ENCODE measurements around the gene PRAC1. TPM values are rescaled to one million over a fixed set of nuclear protein-coding genes. Genes with fewer than 3 reads are reported as not detected.
A peak's percentile ranks its signal among the peaks of the same experiment; 100 is the strongest.

The PRAC1 gene
- total and polyA plus RNA-seq, 10 of the 15 experiments (the other 5 are each of a cell fraction or from before 2014, with no cell fraction given): not detected

GRCh38 chr17:48732688-48733629 lies 10.6 kb upstream of the PRAC1 start:
- no peaks in the 10 kb centered on the region for H4K20me1 ChIP-seq (ENCODE audit: control insufficient read depth, insufficient read depth)
- no peaks in the 10 kb centered on the region for H3K4me1 ChIP-seq (ENCODE audit: control insufficient read depth, insufficient read depth, low read length)
- peaks cover 16 to 34% of the 10 kb centered on the region in 2 experiments for H3K27me3 ChIP-seq (replicated peaks in 1 of 2; ENCODE audit: control insufficient read depth in 2 of 2, insufficient read depth in 2 of 2, low read length in 1 of 2)
- H3K27ac ChIP-seq (ENCODE audit: control insufficient read depth, insufficient read depth): no peak overlapping the region
- no peak overlapping the region for H3K4me2 ChIP-seq (ENCODE audit: control insufficient read depth, insufficient read depth)
- 22% methylated on average over 49 of the region's 50 CpGs for WGBS (ENCODE audit: insufficient coverage, insufficient replicate concordance, low lambda C conversion rate, missing lambda C conversion rate)
- no peak overlapping the region for H3K4me3 ChIP-seq
- SMC1A ChIA-PET (ENCODE audit: uncharacterized antibody, unreplicated experiment): no interaction called here
- peak; percentile 77 for TF ChIP-seq SUZ12 (IDR thresholded peaks at IDR 0.05; ENCODE audit: unreplicated experiment)
- no peak for TF ChIP-seq POLR2AphosphoS2 (IDR thresholded peaks at IDR 0.05; ENCODE audit: low read depth, low read length)
- no peak overlapping the region for H3K9ac ChIP-seq (ENCODE audit: control insufficient read depth, insufficient read depth, low read length)
- BruUV-seq (replicated peaks): no TSS peak
- CTCF ChIA-PET: interaction anchor here (0.9 to 2.1 kb wide), 5 partner anchors 25 to 407 kb away, joined by 3 to 10 read pairs (median 4); no protein-coding TSS in a partner anchor
- FAIRE-seq (no peak), ATAC-seq (no peak), DNase-seq (ENCODE audit: low read depth, low spot score) (no peak)
- POLR2A ChIA-PET: no interaction called here
- no peaks in the 10 kb centered on the region for H3K9me3 ChIP-seq (replicated peaks; ENCODE audit: control insufficient read depth, insufficient read depth, low read length)
- no peak overlapping the region for H2AFZ ChIP-seq (ENCODE audit: control insufficient read depth, low read depth, low read length)
- H3K79me2 ChIP-seq (ENCODE audit: control insufficient read depth, insufficient read depth, low read length): no peaks in the 10 kb centered on the region
- in situ Hi-C loops (cut with MboI) (no loop called here), intact Hi-C loops (cut with micrococcal nuclease; ENCODE audit: unreplicated experiment) (no loop called here)
- H3K36me3 ChIP-seq (ENCODE audit: control insufficient read depth in 2 of 2, insufficient read depth in 2 of 2, low read length in 1 of 2): no peaks in the 10 kb centered on the region
- RAD21 ChIA-PET (ENCODE audit: unreplicated experiment): no interaction called here

DNA sequence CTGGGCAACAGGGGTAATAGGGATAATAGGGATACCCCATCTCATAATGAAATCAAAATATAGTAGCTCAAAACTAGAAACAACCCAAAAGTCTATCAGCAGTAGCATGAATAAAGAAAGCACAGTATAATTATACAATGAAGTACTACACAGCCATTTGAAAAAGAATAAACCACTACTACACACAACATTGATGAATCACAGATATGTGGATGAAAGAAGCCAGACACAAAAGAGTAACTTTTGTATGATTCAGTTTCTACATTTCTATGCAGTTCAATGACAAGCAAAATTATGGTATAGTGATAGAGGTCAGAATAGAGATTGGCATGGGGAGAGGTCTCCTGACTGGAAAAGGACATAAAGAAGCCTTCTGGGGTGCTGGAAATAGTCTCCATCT lies 9.0 kb upstream of the PRAC1 start:
- no peaks in the 10 kb centered on the region for H3K9me3 ChIP-seq (replicated peaks; ENCODE audit: control insufficient read depth, insufficient read depth, low read length)
- POLR2A ChIA-PET: interaction anchor here (0.6 kb wide), 2 partner anchors 58 to 536 kb away, joined by 3 to 4 read pairs; no protein-coding TSS in a partner anchor
- no peaks in the 10 kb centered on the region for H3K4me1 ChIP-seq (ENCODE audit: control insufficient read depth, insufficient read depth, low read length)
- no peak for TF ChIP-seq ELK1 (IDR thresholded peaks at IDR 0.05; ENCODE audit: low read depth, low read length)
- TF ChIP-seq RAD21 (IDR thresholded peaks at IDR 0.05; ENCODE audit: insufficient read depth, low read depth, low read length): no peak
- no peak for TF ChIP-seq HDGF (IDR thresholded peaks at IDR 0.05)
- no peak for TF ChIP-seq RBBP5 (conservative IDR thresholded peaks at IDR 0.05)
- no peak for TF ChIP-seq IKZF2 (IDR thresholded peaks at IDR 0.05)
- TF ChIP-seq KLF5 (IDR thresholded peaks at IDR 0.05; ENCODE audit: partially characterized antibody): no peak
- no TSS peak for BruUV-seq (replicated peaks)
- no peak overlapping the region for H3K9ac ChIP-seq (ENCODE audit: control insufficient read depth, insufficient read depth, low read length)
- RAD21 ChIA-PET (ENCODE audit: unreplicated experiment): no interaction called here
- DNase-seq (ENCODE audit: low read depth, low spot score) (no peak), FAIRE-seq (no peak), ATAC-seq (no peak)
- CTCF ChIA-PET: interaction anchor here (0.6 to 2.1 kb wide), 7 partner anchors 27 to 408 kb away, joined by 3 to 10 read pairs (median 3); no protein-coding TSS in a partner anchor
- H3K27ac ChIP-seq (ENCODE audit: control insufficient read depth, insufficient read depth): no peak overlapping the region
- no peak overlapping the region for H3K4me3 ChIP-seq
- no peaks in the 10 kb centered on the region for H3K79me2 ChIP-seq (ENCODE audit: control insufficient read depth, insufficient read depth, low read length)
- no peak overlapping the region for H3K4me2 ChIP-seq (ENCODE audit: control insufficient read depth, insufficient read depth)
- peaks cover 25 to 42% of the 10 kb centered on the region in 2 experiments for H3K27me3 ChIP-seq (replicated peaks in 1 of 2; ENCODE audit: control insufficient read depth in 2 of 2, insufficient read depth in 2 of 2, low read length in 1 of 2)
- SMC1A ChIA-PET (ENCODE audit: uncharacterized antibody, unreplicated experiment): interaction anchor here (0.7 to 1.6 kb wide), 2 partner anchors 20 to 148 kb away, joined by 3 to 4 read pairs; no protein-coding TSS in a partner anchor
- H3K36me3 ChIP-seq (ENCODE audit: control insufficient read depth in 2 of 2, insufficient read depth in 2 of 2, low read length in 1 of 2): no peaks in the 10 kb centered on the region
- intact Hi-C loops (cut with micrococcal nuclease; ENCODE audit: unreplicated experiment): no loop called here
- no peaks in the 10 kb centered on the region for H4K20me1 ChIP-seq (ENCODE audit: control insufficient read depth, insufficient read depth)
- in situ Hi-C loops (cut with MboI): no loop called here
- no peak overlapping the region for H2AFZ ChIP-seq (ENCODE audit: control insufficient read depth, low read depth, low read length)

Measured in GM12878 (cell line).